DOHH2 (cell line): ENCODE measurements around the gene OR8I2.
"Not testable (repeated sequence)": the region's sequence is repeated elsewhere in the genome, so short reads cannot be mapped to it uniquely, and the experiment has no call there.

Experiments used
- H3F3A ChIP-seq: fragments of 200-600 bp; sonication (generic), shearing (Covaris generic); 2 replicates; pipeline ENCODE4 v1.6.0; 2016; ENCODE audit warnings: antibody characterized with exemption, mild to moderate bottlenecking; ENCODE audit not compliant: control insufficient read depth, insufficient read depth
- H3K27ac ChIP-seq: fragments of 200-600 bp; sonication (generic); 2 replicates; pipeline ENCODE4 v1.5.1; 2014; ENCODE audit warnings: low read depth, mild to moderate bottlenecking, low read length, moderate library complexity
- H3K27me3 ChIP-seq: fragments of 200-600 bp; sonication (generic); 2 replicates; pipeline ENCODE4 v1.6.1; 2014; ENCODE audit warnings: mild to moderate bottlenecking, low read length, mixed read lengths; ENCODE audit not compliant: control insufficient read depth
- H3K36me3 ChIP-seq: fragments of 200-600 bp; sonication (generic); 2 replicates; pipeline ENCODE4 v1.6.1; 2014; ENCODE audit warnings: mild to moderate bottlenecking, low read length, moderate library complexity, mixed read lengths; ENCODE audit not compliant: control insufficient read depth
- H3K4me1 ChIP-seq: fragments of 200-600 bp; sonication (generic); 2 replicates; pipeline ENCODE4 v1.6.1; 2014; ENCODE audit warnings: mild to moderate bottlenecking, low read length, mixed read lengths; ENCODE audit not compliant: control insufficient read depth
- H3K4me2 ChIP-seq: fragments of 200-600 bp; sonication (generic); 2 replicates; pipeline ENCODE4 v1.6.0; 2014; ENCODE audit warnings: mild to moderate bottlenecking, low read length, moderate library complexity
- H3K4me3 ChIP-seq: fragments of 200-600 bp; sonication (generic); 2 replicates; pipeline ENCODE4 v1.5.1; 2014; ENCODE audit warnings: mild to moderate bottlenecking, low read length, mixed read lengths
- H3K79me2 ChIP-seq: fragments of 200-600 bp; sonication (generic); 2 replicates; pipeline ENCODE4 v1.6.1; 2014; ENCODE audit warnings: mild to moderate bottlenecking, low read length, mixed read lengths; ENCODE audit not compliant: control insufficient read depth
- H3K9me2 ChIP-seq: fragments of 200-600 bp; sonication (generic); replicated peaks from 2 replicates; pipeline ENCODE4 v1.6.1; 2014; ENCODE audit warnings: mild to moderate bottlenecking, low read length, mixed read lengths; ENCODE audit not compliant: control insufficient read depth
- H3K9me3 ChIP-seq: fragments of 200-600 bp; sonication (generic); 2 replicates; pipeline ENCODE4 v1.6.1; 2014; ENCODE audit warnings: antibody characterized with exemption, low read length, mixed read lengths; ENCODE audit not compliant: control insufficient read depth, insufficient read depth
- H4K20me1 ChIP-seq: fragments of 200-600 bp; sonication (generic); 2 replicates; pipeline ENCODE4 v1.6.0; 2014; ENCODE audit warnings: low read depth, mild to moderate bottlenecking, antibody characterized with exemption, low read length, moderate library complexity; ENCODE audit not compliant: control insufficient read depth, insufficient read depth
- EZH2phosphoT487 ChIP-seq: fragments of 200-600 bp; sonication (generic); IDR thresholded peaks from 2 replicates; pipeline ENCODE4 v1.6.1; 2017; ENCODE audit warnings: borderline replicate concordance, mild to moderate bottlenecking, antibody characterized with exemption, low read length, moderate library complexity, mixed read lengths
- TF ChIP-seq, protein P1 (sequence below): fragments of 200-600 bp; sonication (generic); IDR thresholded peaks from one replicate; pipeline ENCODE4 v1.5.1; 2014; ENCODE audit warnings: antibody characterized with exemption, mild to moderate bottlenecking, low read depth, low read length; ENCODE audit not compliant: poor library complexity, severe bottlenecking

OR8I2 gene

DNA sequence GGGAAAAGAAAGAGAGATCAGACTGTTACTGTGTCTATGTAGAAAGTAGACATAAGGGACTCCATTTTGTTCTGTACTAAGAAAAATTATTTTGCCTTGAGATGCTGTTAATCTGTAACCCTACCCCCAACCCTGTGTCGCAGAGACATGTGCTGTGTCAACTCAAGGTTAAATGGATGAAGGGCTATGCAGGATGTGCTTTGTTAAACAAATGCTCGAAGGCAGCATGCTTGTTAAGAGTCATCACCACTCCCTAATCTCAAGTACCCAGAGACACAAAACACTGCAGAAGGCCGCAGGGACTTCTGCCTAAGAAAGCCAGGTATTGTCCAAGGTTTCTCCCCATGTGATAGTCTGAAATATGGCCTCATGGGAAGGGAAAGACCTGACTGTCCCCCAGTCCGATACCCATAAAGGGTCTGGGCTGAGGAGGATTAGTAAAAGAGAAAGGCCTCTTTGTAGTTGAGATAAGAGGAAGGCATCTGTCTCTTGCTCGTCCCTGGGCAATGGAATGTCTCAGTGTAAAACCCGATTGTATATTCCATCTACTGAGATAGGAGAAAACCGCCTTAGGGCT lies 35.4 kb upstream of the OR8I2 start:
- H3K4me3 ChIP-seq, H4K20me1 ChIP-seq, H3K4me1 ChIP-seq, H3K27ac ChIP-seq, H3K4me2 ChIP-seq, H3F3A ChIP-seq, H3K9me2 ChIP-seq, H3K9me3 ChIP-seq, H3K27me3 ChIP-seq, H3K36me3 ChIP-seq, H3K79me2 ChIP-seq: not testable (repeated sequence)

DNA sequence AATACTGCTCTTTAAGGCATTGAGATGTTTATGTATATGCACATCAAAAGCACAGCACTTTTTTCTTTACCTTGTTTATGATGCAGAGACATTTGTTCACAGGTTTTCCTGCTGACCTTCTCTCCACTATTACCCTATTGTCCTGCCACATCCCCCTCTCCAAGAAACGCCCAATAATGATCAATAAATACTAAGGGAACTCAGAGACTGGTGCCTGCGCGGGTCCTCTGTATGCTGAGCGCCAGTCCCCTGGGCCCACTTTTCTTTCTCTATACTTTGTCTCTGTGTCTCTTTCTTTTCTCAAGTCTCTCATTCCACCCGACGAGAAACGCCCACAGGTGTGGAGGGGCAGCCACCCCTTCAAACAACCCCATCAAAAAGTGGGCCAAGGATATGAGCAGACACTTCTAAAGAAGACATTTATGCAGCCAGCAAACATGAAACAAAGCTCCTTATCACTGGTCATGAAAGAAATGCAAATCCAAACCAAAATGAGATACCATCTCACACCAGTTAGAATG lies 34.8 kb upstream of the OR8I2 start:
- H3K79me2 ChIP-seq, H3K4me2 ChIP-seq, H3K9me3 ChIP-seq, H3K4me3 ChIP-seq, H3K36me3 ChIP-seq, H4K20me1 ChIP-seq, H3K4me1 ChIP-seq, H3K9me2 ChIP-seq, H3F3A ChIP-seq, H3K27me3 ChIP-seq, H3K27ac ChIP-seq: not testable (repeated sequence)

DNA sequence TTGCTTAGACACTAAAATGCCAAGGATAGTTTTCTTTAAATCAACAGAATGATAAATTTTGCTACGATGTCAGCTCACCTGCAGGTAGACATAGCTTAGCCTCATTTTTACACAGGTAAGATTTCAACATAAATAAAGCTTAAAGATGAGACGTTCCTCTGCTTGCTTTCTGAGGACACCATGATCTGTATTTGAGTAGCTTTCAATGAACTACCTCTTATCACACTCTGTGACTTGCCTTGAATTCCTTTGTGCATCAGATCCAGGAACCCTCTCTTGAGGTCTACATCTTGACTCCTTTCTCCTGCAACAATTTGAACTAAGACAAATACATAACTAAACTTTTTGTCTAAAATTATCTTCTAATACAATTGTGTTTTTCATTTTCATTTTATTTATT lies 26.1 kb upstream of the OR8I2 start:
- Histone ChIP-seq H3K79me2 (no peaks in the 10 kb centered on the region), H3F3A (no peaks in the 10 kb centered on the region), H3K9me2 (no peaks in the 10 kb centered on the region), H3K27me3 (no peaks in the 10 kb centered on the region), H3K4me3 (no peak overlapping the region), H3K27ac (no peak overlapping the region), H3K36me3 (no peaks in the 10 kb centered on the region), H3K4me1 (no peaks in the 10 kb centered on the region), H3K4me2 (no peak overlapping the region), H4K20me1 (no peaks in the 10 kb centered on the region), H3K9me3 (no peaks in the 10 kb centered on the region)
- TF ChIP-seq, protein P1, sequence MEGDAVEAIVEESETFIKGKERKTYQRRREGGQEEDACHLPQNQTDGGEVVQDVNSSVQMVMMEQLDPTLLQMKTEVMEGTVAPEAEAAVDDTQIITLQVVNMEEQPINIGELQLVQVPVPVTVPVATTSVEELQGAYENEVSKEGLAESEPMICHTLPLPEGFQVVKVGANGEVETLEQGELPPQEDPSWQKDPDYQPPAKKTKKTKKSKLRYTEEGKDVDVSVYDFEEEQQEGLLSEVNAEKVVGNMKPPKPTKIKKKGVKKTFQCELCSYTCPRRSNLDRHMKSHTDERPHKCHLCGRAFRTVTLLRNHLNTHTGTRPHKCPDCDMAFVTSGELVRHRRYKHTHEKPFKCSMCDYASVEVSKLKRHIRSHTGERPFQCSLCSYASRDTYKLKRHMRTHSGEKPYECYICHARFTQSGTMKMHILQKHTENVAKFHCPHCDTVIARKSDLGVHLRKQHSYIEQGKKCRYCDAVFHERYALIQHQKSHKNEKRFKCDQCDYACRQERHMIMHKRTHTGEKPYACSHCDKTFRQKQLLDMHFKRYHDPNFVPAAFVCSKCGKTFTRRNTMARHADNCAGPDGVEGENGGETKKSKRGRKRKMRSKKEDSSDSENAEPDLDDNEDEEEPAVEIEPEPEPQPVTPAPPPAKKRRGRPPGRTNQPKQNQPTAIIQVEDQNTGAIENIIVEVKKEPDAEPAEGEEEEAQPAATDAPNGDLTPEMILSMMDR: no peak
- no peak for TF ChIP-seq EZH2phosphoT487

DNA sequence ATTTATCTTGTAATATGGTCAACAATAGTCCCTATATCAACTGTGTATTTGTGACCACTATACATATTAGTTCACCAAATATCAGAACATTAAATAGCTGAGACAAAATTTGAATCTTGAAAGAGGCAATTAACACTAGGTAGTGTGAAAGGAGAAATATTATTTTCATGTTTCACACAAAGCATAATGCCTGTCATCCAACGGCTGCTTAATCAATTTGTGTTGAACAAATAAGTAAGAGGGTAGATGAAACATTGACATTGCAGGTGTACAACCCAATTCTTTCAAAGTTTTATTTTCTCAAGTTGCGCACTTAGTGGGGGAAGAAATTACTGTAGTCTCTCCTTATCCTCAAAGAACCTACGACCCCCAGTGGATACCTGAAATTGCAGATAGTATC lies 3.4 kb upstream of the OR8I2 start:
- no peak overlapping the region for H3K27ac ChIP-seq
- no peaks in the 10 kb centered on the region for H3K79me2 ChIP-seq
- H3K27me3 ChIP-seq: no peaks in the 10 kb centered on the region
- H3K9me2 ChIP-seq: no peaks in the 10 kb centered on the region; the same call in 1 of the 2 replicates
- H3K4me1 ChIP-seq: no peaks in the 10 kb centered on the region
- H3K9me3 ChIP-seq: no peaks in the 10 kb centered on the region
- H3F3A ChIP-seq: no peaks in the 10 kb centered on the region
- H3K4me3 ChIP-seq: no peak overlapping the region
- H4K20me1 ChIP-seq: no peaks in the 10 kb centered on the region
- H3K36me3 ChIP-seq: no peaks in the 10 kb centered on the region
- TF ChIP-seq, protein P1: no peak
- TF ChIP-seq EZH2phosphoT487: no peak
- H3K4me2 ChIP-seq: no peak overlapping the region
